Heart left ventricle (tissue), 13 donors: Measurements from ENCODE around the gene SLC19A3.

Experiments used
- POLR2A ChIP-seq, 2 donors: fragments of 450-650 bp; IDR thresholded peaks; one replicate each; pipeline ENCODE4 v1.6.1; 2017; ENCODE audit warnings: antibody characterized with exemption in 2 of 2, mild to moderate bottlenecking in 2 of 2, moderate library complexity in 2 of 2
- TF ChIP-seq, protein P1 (sequence below), 12 donors: fragments of 200-600 bp; sonication (generic) in 4 of 12; IDR thresholded peaks; one replicate each; pipeline versions ENCODE4 v1.5.0 to v1.8.0; 2018 to 2022; ENCODE audit warnings: antibody characterized with exemption in 12 of 12, mild to moderate bottlenecking in 5 of 12
- donor health status: ischemic (EF 13 %, LVEDD 7.1; RV severe dilation, severe dysfunction).
- donor health status: DM: no; HTN: yes; CAD: no.
- donor health status: DM: no; HTN: no; CAD: no.
- donor health status: ischemic (EF 25% LVEDD 6.9; RV normal size, moderate dysfunction).
- donor health status: ischemic (EF 25% LVEDD 5.7; RV mildly dilated, moderate dysfunction).
- donor health status: ischemic (EF 35%, LVEDD 5.7; RV mildly dilated, moderate dysfunction).
- donor health status: nonischemic (EF 11% LVEDD 7.7; RV severe dilation, severe dysfunction).
- donor health status: DM: yes; HTN: yes; CAD: no.
- donor health status: PGD.
- donor health status: ischemic (EF 29% LVEDD 5.4; RV normal size, mild dysfunction).
- donor health status: nonischemic (EF 23%, LVEDD 6.1; RV moderate dilation, normal function).

DNA sequence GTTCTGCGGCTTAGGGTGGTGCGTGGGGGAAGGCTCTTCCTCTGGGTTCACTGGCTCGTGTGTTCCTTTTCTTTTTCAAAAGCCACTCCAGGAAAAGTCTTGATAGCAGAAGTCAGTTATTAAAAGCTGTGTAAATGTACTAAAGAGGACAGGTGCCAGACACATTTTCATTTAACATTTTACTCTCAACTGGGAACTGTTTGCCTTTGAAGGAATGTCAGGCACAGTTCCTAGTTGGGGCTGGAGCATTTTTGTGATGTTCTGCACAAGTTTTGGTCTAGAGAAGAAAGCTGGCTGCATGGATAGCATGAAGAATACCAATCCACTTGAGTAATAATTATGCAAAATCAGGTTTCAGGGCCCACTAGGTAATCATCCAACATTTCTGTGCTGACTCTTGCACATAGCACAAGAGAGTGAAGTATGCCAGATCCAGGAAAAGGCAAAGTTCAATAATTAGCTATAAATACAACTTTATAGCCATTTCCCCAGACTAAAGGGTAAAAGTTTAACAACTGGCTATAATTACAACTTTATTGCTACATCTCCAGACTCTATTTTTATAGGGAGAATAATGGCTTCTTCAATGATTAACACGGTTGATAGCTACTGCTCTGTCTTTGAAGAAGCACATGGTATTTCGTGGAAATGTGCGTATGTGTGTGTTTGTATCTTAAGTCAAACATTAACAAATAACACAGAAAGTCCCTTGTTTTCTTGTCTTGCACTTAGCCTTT is 44.1 kb upstream of the SLC19A3 start:
- no peak for TF ChIP-seq POLR2A (IDR thresholded peaks at IDR 0.05)
- TF ChIP-seq, protein P1, sequence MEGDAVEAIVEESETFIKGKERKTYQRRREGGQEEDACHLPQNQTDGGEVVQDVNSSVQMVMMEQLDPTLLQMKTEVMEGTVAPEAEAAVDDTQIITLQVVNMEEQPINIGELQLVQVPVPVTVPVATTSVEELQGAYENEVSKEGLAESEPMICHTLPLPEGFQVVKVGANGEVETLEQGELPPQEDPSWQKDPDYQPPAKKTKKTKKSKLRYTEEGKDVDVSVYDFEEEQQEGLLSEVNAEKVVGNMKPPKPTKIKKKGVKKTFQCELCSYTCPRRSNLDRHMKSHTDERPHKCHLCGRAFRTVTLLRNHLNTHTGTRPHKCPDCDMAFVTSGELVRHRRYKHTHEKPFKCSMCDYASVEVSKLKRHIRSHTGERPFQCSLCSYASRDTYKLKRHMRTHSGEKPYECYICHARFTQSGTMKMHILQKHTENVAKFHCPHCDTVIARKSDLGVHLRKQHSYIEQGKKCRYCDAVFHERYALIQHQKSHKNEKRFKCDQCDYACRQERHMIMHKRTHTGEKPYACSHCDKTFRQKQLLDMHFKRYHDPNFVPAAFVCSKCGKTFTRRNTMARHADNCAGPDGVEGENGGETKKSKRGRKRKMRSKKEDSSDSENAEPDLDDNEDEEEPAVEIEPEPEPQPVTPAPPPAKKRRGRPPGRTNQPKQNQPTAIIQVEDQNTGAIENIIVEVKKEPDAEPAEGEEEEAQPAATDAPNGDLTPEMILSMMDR (IDR thresholded peaks at IDR 0.05), result no peak
